Spleen (tissue), 7 donors: ENCODE results near the gene INO80C.

Experiments used
- POLR2A ChIP-seq, 3 donors: fragments of 450-650 bp; IDR thresholded peaks; one replicate each; pipeline ENCODE4 v1.5.1; 2017; ENCODE audit warnings: antibody characterized with exemption in 3 of 3, mild to moderate bottlenecking in 1 of 3
- TF ChIP-seq, protein P1 (sequence below), 11 experiments: fragments of 200-600 bp in 7 of 11; fragments of 450-650 bp in 4 of 11; sonication (generic) in 4 of 11; IDR thresholded peaks in 8 of 11; conservative IDR thresholded peaks in 3 of 11; 1 replicate in 7 of 11; 2 replicates in 4 of 11; pipeline versions ENCODE4 v1.4.0 to v1.8.0; 2016 to 2021; ENCODE audit warnings: antibody characterized with exemption in 11 of 11, inconsistent platforms in 4 of 11, mild to moderate bottlenecking in 1 of 11
- donor health status: DM: no; HTN: no; CAD: no; lungs with moderate emphysema.
- donor health status: DM: no; HTN: no; CAD: no.
- donor health status: DM: no; HTN: no; CAD: no.

DNA sequence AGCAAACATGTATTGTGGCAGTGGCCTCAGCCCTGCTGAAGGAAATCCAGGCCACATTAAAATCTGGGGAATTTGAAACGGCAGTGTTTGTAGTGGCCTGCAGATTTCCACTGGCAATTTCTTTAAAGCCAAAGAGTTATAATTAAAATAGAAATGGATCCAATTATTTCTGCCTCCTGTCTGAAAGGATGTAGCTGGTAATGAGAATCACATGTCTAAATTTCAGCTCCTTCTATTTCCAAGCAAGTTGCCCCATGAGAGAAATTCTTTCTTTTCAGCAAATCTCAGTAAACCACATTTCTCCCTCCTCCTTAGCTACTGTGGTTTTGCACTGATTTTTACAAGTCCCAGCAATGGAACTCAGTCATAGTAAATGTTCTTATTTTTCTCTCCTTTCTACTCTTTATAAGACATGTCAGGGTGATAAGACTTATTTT is 65.2 kb downstream of the INO80C start:
- TF ChIP-seq, protein P1, sequence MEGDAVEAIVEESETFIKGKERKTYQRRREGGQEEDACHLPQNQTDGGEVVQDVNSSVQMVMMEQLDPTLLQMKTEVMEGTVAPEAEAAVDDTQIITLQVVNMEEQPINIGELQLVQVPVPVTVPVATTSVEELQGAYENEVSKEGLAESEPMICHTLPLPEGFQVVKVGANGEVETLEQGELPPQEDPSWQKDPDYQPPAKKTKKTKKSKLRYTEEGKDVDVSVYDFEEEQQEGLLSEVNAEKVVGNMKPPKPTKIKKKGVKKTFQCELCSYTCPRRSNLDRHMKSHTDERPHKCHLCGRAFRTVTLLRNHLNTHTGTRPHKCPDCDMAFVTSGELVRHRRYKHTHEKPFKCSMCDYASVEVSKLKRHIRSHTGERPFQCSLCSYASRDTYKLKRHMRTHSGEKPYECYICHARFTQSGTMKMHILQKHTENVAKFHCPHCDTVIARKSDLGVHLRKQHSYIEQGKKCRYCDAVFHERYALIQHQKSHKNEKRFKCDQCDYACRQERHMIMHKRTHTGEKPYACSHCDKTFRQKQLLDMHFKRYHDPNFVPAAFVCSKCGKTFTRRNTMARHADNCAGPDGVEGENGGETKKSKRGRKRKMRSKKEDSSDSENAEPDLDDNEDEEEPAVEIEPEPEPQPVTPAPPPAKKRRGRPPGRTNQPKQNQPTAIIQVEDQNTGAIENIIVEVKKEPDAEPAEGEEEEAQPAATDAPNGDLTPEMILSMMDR (IDR thresholded peaks at IDR 0.05 in 8 of 11, conservative IDR thresholded peaks at IDR 0.05 in 3 of 11) = no peak
- TF ChIP-seq POLR2A (IDR thresholded peaks at IDR 0.05) = no peak
